Stimulated activated CD8-positive, alpha-beta memory T cell treated with anti-CD3 and anti-CD28 coated beads, Interleukin-4, amount 100 ng/mL, for 1 hour (primary cell): Measurements from ENCODE around the gene DTX3L.

Source experiments
- DNase-seq, 2 donors: peaks; one replicate each; pipeline ENCODE4 v3.0.0-alpha.2; 2020; ENCODE audit warnings: low read depth in 2 of 2, low spot score in 1 of 2

The DTX3L gene

GRCh38 chr3:122564155-122564912 lies at the start of gene DTX3L, which contains the start of gene PARP9:
TSS of gene DTX3L (plus strand) at chr3:122564338. CDS start at chr3:122564427, 89 bp downstream.
TSS of gene PARP9 (minus strand) at chr3:122564300. CDS start at chr3:122559620, 4,680 bp downstream.
- DNase-seq = peak; percentile 40 to 75

DNA sequence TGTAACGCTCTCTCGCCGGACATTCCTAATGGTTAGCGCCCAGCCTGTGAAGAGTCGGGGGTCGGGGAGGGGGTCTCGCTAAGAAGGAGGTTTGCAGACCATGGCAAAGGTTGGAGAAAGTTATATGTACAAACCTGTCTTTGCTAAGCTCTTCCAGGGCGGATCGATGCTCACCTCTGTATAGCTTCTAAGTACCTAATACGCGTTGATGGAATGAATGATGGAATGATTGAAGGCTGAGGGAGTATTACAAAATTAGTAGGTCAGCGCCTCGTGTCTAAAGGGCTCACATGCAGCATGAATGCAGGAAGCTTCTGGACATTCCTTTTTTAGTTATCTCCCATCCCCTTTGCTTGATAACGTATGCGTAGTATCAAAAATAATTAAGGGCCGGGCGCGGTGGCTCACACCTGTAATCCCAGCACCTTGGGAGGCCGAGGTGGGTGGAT lies 49.1 kb upstream of the DTX3L start:
- DNase-seq = no peak

DNA sequence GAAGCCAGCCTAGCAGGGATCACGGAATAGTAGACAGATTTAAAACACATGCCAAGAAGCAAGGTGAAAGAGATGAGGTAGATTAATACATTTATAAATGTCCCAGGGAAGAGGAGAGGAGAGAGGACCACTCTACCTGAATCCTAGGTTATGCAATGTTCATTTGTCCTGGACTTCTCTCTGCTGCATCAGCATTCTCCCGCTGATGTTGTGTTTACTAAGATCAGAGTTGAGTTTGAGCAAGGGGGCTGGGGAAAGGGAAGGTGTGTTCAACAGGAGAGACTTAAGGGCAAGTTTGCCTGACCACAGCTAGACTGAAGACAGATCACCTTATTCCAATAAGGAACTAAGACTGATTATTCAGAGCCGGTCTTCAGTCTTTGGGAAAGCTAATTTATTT lies 48.3 kb upstream of the DTX3L start:
- DNase-seq = no peak

- DNase-seq = no peak
Observed at GRCh38 chr3:122516846-122517360, 47.2 kb upstream of the DTX3L start.

GRCh38 chr3:122519693-122520092 lies 44.4 kb upstream of the DTX3L start:
- DNase-seq = no peak

GRCh38 chr3:122520861-122521260 lies 43.3 kb upstream of the DTX3L start:
- no peak for DNase-seq

GRCh38 chr3:122523317-122523716 lies 40.8 kb upstream of the DTX3L start:
- no peak for DNase-seq

DNA sequence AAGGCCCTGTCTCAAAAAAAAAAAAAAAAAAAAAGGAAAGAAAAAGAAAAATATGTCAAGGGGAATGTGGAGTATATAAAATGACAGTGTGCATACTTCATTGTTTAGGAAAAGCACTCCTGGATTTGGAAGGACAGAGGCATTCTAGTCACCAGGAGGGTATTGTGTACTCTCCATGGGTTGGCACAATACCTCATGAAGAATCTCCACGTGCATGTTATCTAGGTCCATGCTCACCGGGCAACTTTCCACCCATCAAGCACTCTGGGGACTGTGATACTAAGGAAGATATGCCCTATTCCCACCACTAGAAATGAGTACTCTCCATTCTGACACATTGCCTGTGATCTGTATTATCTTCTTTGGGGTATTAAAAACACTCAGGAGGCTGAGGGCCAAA lies 34.0 kb upstream of the DTX3L start:
- no peak for DNase-seq

DNA sequence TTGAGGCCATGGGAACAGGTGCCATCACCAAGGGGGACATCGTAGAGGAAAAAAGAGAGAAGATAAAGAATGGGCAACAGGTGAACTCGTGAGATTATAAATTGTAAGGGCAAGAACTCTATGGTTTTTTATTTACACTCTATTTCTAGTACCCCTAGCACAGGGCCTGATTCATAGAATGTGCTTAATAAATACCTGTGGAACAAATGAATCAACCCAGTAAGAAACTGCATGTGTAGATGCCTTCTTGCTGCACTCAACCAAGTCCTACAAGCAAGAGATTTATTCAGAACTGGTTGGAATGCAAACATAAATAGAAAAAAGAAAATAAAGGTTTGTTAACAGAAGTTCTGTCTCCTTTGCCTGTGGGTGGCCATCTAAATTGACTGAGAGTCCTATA lies 30.7 kb upstream of the DTX3L start:
- no peak for DNase-seq

DNA sequence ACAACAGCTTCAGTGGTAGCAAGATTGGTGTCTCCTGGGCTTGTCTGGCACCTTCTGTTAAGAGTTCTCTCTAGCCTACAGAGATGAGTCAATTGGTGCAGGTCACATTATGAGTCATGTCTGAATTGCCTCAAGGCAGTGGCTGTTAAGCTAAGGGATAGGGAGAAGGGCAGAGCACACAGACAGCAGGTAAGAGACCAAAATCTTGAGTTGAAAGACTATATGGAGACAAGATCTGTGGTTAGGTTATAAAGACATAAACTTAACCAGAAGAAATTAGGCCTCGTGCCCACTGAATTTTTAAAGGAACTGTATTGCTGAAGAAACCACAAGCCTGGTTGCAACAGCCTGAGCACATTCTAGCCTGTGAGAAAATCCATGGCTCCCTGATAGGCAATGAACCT lies 30.2 kb upstream of the DTX3L start:
- DNase-seq = no peak

DNA sequence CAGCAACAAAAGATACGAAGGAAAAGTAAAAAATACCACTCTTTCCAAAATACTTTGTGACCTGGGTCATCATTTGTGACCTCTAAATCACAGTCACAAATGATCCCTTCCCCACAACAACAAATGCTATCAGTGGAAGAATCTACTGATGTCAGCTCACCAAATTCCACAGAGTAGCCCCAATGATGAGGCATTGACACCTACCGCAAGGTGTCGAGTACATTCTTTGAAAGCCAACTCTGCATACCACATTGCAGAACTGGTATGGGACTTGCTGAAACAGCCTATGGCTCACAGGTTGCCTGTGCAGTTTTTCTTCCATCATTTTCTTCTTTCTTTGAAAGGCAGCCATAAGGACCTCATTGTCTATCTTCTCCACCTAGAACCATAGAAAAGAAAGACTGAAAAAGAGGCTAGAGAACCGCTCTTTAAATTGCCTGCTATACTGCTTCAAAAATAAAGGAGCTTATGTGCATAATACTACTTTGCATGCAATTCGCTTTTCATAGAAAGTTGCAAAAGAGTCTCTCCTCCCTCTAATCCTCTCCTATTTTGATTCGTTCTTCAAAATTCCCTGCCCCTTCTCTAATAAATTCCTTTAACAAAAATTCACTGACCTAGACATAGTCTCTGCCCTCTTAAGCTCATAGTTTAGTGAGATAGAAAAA lies 28.0 kb upstream of the DTX3L start:
- no peak for DNase-seq

- DNase-seq = no peak
Observed at GRCh38 chr3:122536632-122537001, 27.5 kb upstream of the DTX3L start.

GRCh38 chr3:122538956-122539490 lies 25.1 kb upstream of the DTX3L start:
- no peak for DNase-seq

GRCh38 chr3:122546151-122546550 lies 18.0 kb upstream of the DTX3L start:
- DNase-seq = no peak

DNA sequence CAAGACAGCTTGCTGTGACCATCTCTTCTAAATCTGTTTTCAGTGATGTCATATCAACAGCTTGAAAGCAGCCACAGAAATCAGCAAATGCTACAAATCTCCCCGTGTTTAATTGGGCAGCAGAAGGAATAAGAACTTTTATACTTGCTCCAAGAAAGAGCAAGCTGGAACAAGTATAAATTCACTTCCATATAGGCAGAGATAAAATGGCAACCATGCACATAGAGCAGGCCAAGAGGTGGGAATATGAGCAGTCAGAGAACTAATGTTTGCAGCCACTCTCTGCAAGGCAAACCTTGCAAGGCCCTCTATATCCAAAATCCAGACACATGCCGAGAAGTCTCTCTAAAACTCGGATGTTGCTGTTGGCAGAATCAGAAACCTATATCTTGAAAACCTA lies 16.1 kb upstream of the DTX3L start:
- no peak for DNase-seq

GRCh38 chr3:122548619-122549018 lies 15.5 kb upstream of the DTX3L start:
- no peak for DNase-seq

GRCh38 chr3:122553171-122553570 lies 11.0 kb upstream of the DTX3L start:
- DNase-seq = no peak

- no peak for DNase-seq
Observed at GRCh38 chr3:122555275-122556071, 8.7 kb upstream of the DTX3L start.

DNA sequence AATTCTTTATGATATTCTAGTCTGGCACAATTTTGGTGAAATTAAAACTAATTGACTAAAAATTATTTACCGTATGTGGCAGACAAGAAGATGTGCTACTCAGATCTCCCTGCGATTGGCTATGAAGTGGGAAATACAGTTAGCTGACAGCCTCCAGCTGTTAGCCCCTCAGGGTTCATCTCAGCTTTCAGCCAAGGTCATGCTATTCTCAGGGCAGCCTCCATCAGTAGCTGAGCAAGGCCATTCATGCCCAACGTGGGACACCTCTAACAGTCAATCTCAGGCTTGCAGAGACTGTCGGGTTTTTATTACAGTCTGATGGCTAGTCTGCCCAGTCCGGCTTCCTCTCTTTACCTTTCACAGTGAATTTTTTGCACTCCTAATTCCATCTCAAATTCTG lies 6.8 kb upstream of the DTX3L start:
- no peak for DNase-seq

DNA sequence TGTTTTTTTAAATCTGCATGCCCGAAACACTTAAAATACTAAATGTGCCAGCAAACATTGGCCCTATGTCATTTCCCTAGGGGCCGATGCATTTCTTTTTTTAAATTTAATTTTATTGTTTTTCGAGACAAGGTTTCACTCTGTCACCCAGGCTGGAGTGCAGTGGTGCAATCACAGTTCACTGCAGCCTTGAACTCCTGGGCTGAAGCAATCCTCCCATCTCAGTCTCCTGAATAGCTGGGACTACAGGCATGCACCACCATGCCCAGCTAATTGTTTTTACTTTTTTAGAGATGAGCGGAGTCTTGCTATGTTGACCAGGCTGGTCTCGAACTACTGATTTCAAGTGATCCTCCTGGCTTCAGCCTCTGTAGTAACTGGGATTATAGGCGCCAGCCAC lies 5.5 kb upstream of the DTX3L start:
- no peak for DNase-seq

DNA sequence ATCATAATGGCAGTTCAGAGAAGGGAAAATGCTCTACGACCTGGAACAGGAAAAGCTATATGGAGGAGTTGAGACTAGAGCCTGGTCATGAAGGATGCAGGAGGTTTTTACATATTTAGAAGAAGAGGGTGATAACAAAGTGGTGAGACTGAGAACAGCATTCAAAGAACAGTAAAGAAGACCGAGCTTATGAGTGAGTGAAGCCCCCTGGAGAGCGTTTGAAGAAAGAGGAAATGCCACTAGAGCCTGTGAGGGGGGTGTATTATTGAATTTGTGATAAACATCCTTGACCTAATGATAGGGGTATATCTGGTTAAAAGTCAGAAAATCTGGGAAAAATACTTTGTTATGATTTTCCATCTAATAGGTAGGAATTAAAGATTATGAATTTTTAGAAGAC lies 4.2 kb upstream of the DTX3L start:
- no peak for DNase-seq
